T-helper 17 cell (primary cell): Measurements from ENCODE around the gene TRMT2A. TPM values are rescaled to one million over a fixed set of nuclear protein-coding genes. Genes with fewer than 3 reads are reported as not detected.
"Not testable (repeated sequence)": the region's sequence is repeated elsewhere in the genome, so short reads cannot be mapped to it uniquely, and the experiment has no call there.

Source experiments
- ATAC-seq: fragments of 150-1000 bp; cut with Tn5 transposase; 2 replicates; pipeline ENCODE4 v1.10.0; 2021; ENCODE audit warnings: mild to moderate bottlenecking, moderate library complexity
- DNase-seq, 3 donors: peaks; one replicate each; pipeline versions ENCODE4 v3.0.0 to v3.0.0-alpha.2; 2020 to 2021
- H3K9me3 ChIP-seq: one replicate; pipeline ENCODE4 v1.7.0; 2013; ENCODE audit warnings: low read length, mild to moderate bottlenecking; ENCODE audit not compliant: control insufficient read depth, poor library complexity, severe bottlenecking
- H3K27ac Mint-ChIP-seq: one replicate; pipeline ENCODE4 v1.8.0; 2022; ENCODE audit warnings: mild to moderate bottlenecking, moderate library complexity, mixed read lengths
- H3K27me3 Mint-ChIP-seq: one replicate; pipeline ENCODE4 v1.8.0; 2022; ENCODE audit warnings: mixed read lengths
- H3K36me3 Mint-ChIP-seq: one replicate; pipeline ENCODE4 v1.8.0; 2022; ENCODE audit warnings: low read depth, mixed read lengths
- H3K4me1 Mint-ChIP-seq: one replicate; pipeline ENCODE4 v1.8.0; 2022; ENCODE audit warnings: mild to moderate bottlenecking, mixed read lengths
- H3K4me3 Mint-ChIP-seq: one replicate; pipeline ENCODE4 v1.8.0; 2022; ENCODE audit warnings: mild to moderate bottlenecking, moderate library complexity, mixed read lengths
- total RNA-seq, 4 donors: library from RNA in 2 of 4; stranded (reverse) in 2 of 4; gene quantifications; one replicate each; pipeline ENCODE4 v1.2.3 and lab custom pipeline; 2022 to 2026

TRMT2A gene, protein sequence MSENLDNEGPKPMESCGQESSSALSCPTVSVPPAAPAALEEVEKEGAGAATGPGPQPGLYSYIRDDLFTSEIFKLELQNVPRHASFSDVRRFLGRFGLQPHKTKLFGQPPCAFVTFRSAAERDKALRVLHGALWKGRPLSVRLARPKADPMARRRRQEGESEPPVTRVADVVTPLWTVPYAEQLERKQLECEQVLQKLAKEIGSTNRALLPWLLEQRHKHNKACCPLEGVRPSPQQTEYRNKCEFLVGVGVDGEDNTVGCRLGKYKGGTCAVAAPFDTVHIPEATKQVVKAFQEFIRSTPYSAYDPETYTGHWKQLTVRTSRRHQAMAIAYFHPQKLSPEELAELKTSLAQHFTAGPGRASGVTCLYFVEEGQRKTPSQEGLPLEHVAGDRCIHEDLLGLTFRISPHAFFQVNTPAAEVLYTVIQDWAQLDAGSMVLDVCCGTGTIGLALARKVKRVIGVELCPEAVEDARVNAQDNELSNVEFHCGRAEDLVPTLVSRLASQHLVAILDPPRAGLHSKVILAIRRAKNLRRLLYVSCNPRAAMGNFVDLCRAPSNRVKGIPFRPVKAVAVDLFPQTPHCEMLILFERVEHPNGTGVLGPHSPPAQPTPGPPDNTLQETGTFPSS
- total RNA-seq (10 to 100 TPM; 77.1 to 85.5 TPM), total RNA-seq (lab: John Stamatoyannopoulos, UW) (61.9 to 82.4 reads per million in 2 donors)

DNA sequence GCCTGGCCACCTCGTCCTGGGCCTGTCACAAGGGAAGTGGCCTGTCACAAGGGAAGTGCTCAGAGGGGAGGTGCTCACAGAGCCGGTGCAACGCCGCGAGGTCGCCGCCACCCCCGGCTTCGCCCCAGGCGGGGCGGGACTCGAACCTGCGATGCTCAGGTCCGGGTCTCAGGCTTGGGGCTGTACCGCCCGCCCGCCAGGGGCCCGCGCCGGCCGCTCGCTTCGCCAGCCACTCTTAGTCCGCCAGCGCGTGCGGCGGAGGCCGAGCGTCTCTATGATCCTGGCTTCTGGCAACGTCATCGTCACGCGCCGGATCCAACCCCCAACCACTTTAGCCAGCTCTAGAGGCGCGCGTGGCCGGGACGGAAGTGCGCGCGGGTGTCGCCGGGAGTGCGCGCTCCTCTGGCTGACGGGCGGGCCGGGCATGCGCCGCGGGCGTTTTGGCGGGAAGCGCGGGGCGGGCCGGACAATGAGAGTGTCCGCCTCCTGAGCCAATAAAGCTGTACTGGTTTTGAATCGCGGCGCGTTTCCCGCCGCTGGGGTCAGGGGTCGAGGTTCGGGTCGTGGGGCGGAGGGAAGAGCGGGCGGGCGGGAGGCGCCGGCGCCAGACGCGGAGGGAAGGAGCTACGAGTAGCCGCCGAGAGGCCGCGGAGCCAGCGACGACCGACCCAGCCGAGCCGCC, at the start of gene TRMT2A:
Gene TRMT2A (minus strand): TSS at position 276 of the 682 bp plus-strand sequence. CDS start 320 bp downstream, outside the sequence.
- Mint-ChIP-seq H3K36me3 (peaks cover 2% of the 10 kb centered on the region), H3K4me3 (peak within 1 kb of the TSS; percentile 92), H3K27me3 (no peaks in the 10 kb centered on the region), H3K4me1 (peaks cover 16% of the 10 kb centered on the region), H3K27ac (peak within 1 kb of the TSS; percentile 79)
- H3K9me3 ChIP-seq, result no peaks in the 10 kb centered on the region
- ATAC-seq (peak; percentile 88), DNase-seq (peak; percentile 96 to 97 (median 96))

DNA sequence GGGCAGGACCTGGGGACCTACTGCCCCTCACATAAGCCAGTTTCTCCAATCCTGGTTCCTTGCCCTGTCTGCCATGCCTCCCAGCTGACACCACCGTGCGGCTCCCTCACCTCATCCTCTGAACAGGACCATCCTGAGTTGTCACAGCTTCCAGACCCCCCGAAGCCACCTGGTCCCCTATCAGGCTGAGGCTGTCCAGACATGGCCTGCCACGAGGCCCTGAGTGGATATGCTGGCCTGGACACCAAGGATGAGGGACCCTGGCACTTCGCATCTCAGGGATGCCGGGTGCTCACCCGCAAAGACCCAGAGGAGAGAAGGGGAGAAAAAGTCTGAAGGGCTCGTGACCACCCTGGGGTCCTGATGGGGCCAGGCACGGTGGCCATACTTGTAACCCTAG, 49.7 kb upstream of the TRMT2A start:
- no peak overlapping the region for H3K4me3 Mint-ChIP-seq
- no peaks in the 10 kb centered on the region for H3K36me3 Mint-ChIP-seq
- DNase-seq (no peak), ATAC-seq (no peak)
- no peaks in the 10 kb centered on the region for H3K9me3 ChIP-seq
- peaks cover 6% of the 10 kb centered on the region for H3K27me3 Mint-ChIP-seq
- no peak overlapping the region for H3K27ac Mint-ChIP-seq
- H3K4me1 Mint-ChIP-seq, result no peaks in the 10 kb centered on the region

DNA sequence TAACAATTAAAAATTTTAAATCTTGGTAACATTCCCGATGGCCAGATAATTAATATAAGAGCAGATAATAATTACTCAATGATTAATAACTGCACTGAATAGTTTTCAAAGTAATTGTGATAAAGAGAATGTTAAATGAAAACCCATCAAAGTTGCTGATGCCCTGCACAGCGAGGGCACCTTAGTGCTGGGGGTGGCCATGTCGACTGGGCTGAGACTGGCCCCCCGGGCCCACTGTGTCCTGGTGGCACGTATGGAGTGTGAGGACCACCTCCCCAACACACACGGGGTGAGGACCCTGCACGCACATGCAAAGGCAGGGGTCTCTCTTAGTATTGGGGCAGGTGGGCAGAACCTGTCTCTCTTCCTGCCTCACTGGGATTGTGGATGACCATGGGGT, 48.9 kb upstream of the TRMT2A start:
- H3K9me3 ChIP-seq, result no peaks in the 10 kb centered on the region
- Mint-ChIP-seq H3K36me3 (no peaks in the 10 kb centered on the region), H3K4me3 (no peak overlapping the region), H3K4me1 (no peaks in the 10 kb centered on the region), H3K27ac (no peak overlapping the region), H3K27me3 (peaks cover 6% of the 10 kb centered on the region)
- DNase-seq (no peak), ATAC-seq (no peak)

DNA sequence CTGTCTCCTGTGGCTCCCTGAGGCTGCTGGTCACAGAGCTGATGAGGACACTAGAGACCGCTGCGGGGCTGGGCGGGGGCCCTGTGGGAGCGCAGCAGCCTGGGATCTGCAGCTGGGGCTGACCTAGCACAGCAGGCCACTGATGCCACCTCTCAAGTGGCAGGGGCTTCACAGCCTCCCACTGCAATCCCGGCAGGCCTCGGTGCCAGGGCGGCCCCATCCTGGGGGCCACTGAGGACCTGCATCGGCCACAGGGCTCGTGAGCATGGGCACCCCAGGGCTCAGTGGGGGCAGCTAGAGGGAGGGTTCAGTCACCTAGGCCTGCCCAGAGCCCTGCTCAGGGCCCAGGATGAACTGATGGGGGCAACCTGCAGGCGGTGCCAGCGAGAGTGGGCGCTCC, 48.4 kb upstream of the TRMT2A start:
- no peaks in the 10 kb centered on the region for H3K9me3 ChIP-seq
- DNase-seq, result no peak
- no peaks in the 10 kb centered on the region for H3K4me1 Mint-ChIP-seq
- H3K27me3 Mint-ChIP-seq, result peaks cover 3% of the 10 kb centered on the region
- no peaks in the 10 kb centered on the region for H3K36me3 Mint-ChIP-seq
- no peak overlapping the region for H3K27ac Mint-ChIP-seq
- no peak for ATAC-seq
- H3K4me3 Mint-ChIP-seq, result no peak overlapping the region

DNA sequence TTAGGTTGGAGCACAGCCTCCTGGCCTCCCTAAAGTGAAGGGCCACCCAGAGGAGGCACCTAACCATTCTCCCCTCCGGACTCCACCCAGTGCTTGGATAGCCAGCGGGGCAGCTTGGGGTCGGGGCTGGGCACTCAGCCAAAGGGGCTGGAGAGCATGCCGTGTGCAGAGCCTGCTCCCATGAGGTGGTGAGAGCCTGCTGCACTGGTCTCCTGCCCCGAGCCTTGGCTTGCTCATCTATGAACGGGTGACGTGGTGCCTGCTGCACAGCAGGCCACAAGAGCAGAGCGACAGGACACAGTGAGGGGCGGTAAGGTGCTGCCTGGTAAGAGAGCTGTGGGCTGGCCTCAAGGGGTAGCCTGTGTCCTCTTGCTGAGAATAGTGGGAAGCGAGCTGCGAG, 47.8 kb upstream of the TRMT2A start:
- DNase-seq (no peak), ATAC-seq (no peak)
- Mint-ChIP-seq H3K27me3 (no peaks in the 10 kb centered on the region), H3K4me1 (no peaks in the 10 kb centered on the region), H3K36me3 (no peaks in the 10 kb centered on the region), H3K27ac (no peak overlapping the region), H3K4me3 (no peak overlapping the region)
- H3K9me3 ChIP-seq, result no peaks in the 10 kb centered on the region

DNA sequence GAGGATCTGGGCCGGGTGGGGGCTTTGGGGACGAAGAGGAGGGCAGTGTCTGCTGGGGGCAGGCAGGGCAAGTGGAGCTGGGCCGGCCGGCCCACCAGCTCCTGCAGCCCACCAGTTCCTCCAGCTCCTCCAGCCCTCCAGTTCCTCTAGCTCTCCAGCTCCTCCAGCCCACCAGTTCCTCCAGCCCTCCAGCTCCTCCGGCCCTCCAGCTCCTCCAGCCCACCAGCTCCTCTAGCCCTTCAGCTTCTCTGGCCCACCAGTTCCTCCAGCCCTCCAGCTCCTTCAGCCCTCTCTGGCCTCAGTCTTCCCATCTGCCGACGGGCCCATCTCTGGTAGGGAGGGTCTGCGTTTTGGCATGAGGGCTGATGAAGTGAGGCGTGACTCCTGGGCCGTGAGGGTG, 43.0 kb upstream of the TRMT2A start:
- H3K9me3 ChIP-seq, result no peaks in the 10 kb centered on the region
- H3K27ac Mint-ChIP-seq, result no peak overlapping the region
- H3K4me3 Mint-ChIP-seq, result no peak overlapping the region
- peaks cover 4% of the 10 kb centered on the region for H3K4me1 Mint-ChIP-seq
- no peaks in the 10 kb centered on the region for H3K27me3 Mint-ChIP-seq
- DNase-seq (no peak), ATAC-seq (no peak)
- no peaks in the 10 kb centered on the region for H3K36me3 Mint-ChIP-seq

DNA sequence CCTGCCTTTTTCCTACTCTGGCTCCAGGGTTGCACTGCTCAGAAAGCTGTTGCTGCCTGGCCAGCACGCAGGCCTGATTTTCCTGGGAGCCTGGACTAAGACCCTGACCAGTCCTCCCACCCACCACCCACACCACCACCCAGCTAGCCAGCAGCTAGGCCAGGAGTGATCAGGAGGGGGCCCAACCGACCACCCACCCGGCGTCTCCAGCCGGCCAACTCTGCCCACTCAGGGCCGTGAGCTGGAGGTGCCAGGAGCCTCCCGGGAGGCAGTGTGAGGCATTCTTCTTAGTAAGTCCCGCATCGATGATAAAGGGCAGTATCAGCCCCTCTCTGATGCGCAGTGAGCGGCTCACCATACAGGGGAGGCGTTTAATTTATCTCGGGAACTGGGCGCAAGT, 42.5 kb upstream of the TRMT2A start:
- H3K4me3 Mint-ChIP-seq, H3K36me3 Mint-ChIP-seq, H3K27ac Mint-ChIP-seq, DNase-seq, H3K27me3 Mint-ChIP-seq, H3K4me1 Mint-ChIP-seq, ATAC-seq, H3K9me3 ChIP-seq: not testable (repeated sequence)

DNA sequence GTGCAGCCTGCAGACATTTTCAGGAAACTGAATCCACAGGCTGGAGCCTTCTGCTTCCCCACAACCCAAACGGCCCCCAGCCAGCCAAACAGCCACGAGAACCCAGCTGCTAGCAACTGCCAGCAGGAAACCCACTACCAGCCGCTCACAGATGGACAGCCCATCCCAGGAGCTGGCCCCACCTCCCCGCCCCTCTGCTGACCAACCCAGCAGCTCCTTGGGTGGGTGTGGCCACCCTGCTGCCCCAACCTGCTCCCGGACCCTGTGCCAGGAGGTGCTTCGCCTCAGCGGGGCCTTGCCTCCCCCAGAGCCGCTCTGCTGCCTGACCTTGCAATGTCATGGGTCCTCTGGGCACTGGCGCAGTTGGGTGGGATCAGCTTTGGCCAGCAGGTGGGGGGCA, 42.0 kb upstream of the TRMT2A start:
- H3K9me3 ChIP-seq, result no peaks in the 10 kb centered on the region
- H3K27me3 Mint-ChIP-seq, result no peaks in the 10 kb centered on the region
- ATAC-seq (no peak), DNase-seq (no peak)
- no peak overlapping the region for H3K4me3 Mint-ChIP-seq
- H3K36me3 Mint-ChIP-seq, result no peaks in the 10 kb centered on the region
- no peak overlapping the region for H3K27ac Mint-ChIP-seq
- peaks cover 4% of the 10 kb centered on the region for H3K4me1 Mint-ChIP-seq

DNA sequence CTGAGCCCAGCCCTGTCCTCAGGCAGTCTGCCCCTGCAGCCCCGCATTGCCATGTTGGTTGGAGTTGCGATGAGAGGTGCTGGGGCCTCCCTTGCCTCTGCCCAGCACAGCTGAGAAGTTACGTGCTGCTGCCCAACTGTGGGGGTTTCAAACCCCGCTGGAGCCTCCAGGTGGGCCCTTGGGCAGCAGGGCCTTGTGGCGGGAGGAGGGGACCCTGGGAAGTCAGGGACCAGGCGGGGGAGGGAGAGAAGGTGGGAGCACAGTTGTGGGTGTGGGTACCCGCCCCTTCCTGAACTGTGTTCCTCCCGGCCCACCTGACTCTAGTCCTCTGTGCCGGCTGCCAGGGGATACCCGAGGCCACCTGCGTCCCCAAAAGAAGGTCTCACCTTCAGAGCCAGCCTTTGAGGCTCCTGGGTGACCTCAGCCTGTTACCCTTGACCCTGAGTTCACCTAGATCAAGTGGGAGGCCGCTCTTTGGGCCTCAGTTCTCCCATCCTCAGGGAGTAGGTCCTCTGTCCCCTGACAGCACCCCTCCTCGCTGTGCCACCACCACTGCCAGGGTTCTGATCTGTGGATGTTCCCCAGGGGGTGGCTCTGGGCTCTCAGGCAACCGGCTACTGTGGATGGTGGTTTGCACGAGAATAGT, 41.5 kb upstream of the TRMT2A start:
- Mint-ChIP-seq H3K27me3 (no peaks in the 10 kb centered on the region), H3K4me1 (peaks cover 4% of the 10 kb centered on the region), H3K27ac (no peak overlapping the region), H3K4me3 (no peak overlapping the region), H3K36me3 (no peaks in the 10 kb centered on the region)
- ATAC-seq (no peak), DNase-seq (no peak)
- no peaks in the 10 kb centered on the region for H3K9me3 ChIP-seq

DNA sequence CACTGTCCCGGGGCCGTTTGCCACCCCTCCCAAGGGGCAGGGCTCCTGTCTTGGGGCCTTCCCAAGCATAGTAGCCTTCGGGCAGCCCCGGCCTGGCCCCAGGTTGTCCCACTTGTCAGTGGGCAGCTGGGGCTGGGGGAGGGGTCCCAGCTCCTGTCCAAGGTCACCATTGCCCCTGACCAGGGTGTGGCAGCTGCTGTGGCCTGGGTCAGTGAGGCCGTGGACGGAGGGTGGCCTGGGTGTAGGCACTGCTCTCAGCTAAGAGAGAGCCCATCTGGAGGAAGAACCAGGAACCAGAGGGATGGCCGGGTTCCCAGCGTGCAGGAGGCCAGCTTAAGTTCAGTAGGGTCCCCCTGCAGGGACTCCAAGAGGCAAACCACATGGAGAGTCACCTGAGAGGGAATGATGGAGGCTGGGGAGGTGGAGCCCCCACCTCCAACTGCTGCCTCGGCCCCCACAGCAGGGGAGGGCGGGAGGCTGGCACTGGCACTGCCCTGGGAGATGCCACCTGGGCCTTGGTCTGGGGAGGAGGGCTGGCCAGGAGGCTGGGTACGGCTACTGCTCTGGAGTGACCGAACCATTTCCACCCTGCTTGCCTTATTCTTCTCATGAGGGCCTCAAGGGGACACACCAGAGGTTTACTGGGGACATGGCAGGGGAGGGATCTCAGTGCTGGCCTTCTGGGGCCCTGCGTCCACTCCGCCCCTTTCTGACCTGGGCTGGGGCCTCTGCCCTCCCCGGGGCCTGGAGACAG, 40.6 kb upstream of the TRMT2A start:
- H3K4me1 Mint-ChIP-seq, result peaks cover 4% of the 10 kb centered on the region
- ATAC-seq (no peak), DNase-seq (no peak)
- no peaks in the 10 kb centered on the region for H3K9me3 ChIP-seq
- no peaks in the 10 kb centered on the region for H3K27me3 Mint-ChIP-seq
- no peak overlapping the region for H3K4me3 Mint-ChIP-seq
- peak overlapping the region; percentile 34 for H3K27ac Mint-ChIP-seq
- H3K36me3 Mint-ChIP-seq, result no peaks in the 10 kb centered on the region

DNA sequence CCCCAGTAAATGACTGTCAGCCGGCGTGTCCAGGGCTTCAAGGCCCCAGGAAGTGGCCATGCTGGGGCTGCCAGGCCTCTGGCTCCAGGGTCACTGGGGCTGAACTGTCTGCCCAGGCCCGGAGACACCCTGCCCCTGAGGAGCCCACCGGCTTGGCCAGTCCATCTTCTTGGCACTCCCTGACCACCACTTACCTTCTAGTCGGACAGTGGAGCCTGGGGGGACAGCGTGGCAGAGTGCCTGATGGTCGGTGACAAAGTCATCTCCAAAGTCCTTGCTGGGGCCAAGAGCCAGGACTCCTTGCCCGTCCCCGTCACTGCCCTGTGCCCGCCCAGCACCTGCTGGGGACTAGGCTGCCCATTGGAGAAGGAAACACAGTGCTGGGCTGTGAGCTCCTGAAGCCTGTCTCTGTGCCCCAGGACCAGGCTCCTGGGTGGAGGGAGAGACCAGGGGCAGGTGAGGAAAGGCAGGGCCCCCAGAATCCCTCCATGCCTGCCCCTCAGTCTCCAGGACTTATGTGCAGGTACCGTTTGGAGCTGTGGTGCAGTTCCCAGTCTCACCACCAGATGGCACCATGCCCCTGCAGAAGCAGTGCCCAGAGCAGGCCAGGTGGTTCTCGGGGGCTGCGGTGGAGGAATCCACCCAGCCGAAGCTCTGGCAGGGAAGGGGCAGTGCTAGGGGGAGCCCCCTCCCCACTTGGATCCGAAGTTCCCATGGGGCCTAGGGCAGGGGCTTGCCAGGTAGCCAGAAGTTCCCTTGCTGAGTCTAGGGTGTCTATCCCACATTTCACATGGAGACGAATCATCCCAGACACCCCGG, 39.8 kb upstream of the TRMT2A start:
- Mint-ChIP-seq H3K27me3 (no peaks in the 10 kb centered on the region), H3K4me1 (peaks cover 4% of the 10 kb centered on the region), H3K36me3 (no peaks in the 10 kb centered on the region), H3K27ac (peak overlapping the region; percentile 34), H3K4me3 (no peak overlapping the region)
- DNase-seq (peak; percentile 72 to 90 (median 79)), ATAC-seq (peak; percentile 87)
- no peaks in the 10 kb centered on the region for H3K9me3 ChIP-seq

DNA sequence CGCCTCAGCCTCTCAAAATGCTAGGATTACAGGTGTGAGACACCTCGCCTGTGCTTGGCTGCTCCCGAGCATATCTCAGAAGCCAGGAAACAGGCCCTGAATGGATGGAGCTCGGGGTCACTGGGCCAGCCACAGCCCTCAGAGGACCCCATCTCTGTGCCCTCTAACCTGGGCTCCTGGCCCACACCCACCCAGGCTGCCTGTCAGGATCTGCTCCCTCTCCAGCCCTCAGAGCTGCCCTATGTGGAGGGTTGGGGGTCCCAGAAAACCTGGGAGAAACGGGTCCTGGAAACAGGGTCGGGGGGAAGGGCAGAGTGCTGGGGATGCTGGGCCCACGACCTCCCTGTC, 39.0 kb upstream of the TRMT2A start:
- H3K27me3 Mint-ChIP-seq, result no peaks in the 10 kb centered on the region
- H3K9me3 ChIP-seq, result no peaks in the 10 kb centered on the region
- H3K4me1 Mint-ChIP-seq, result peaks cover 4% of the 10 kb centered on the region
- ATAC-seq (no peak), DNase-seq (no peak)
- H3K4me3 Mint-ChIP-seq, result no peak overlapping the region
- H3K36me3 Mint-ChIP-seq, result no peaks in the 10 kb centered on the region
- no peak overlapping the region for H3K27ac Mint-ChIP-seq
